GM18505 (cell line): ENCODE measurements around the gene ESPL1.

Source experiments
- ATAC-seq: cut with Tn5 transposase; IDR thresholded peaks from one replicate; pipeline ENCODE4 v1.9.1; 2021; ENCODE audit not compliant: unreplicated experiment
- POLR2A ChIP-seq: IDR thresholded peaks from 4 replicates; pipeline ENCODE4 v1.6.1; 2011; ENCODE audit warnings: borderline replicate concordance; ENCODE audit not compliant: insufficient read depth, insufficient read length; ENCODE audit errors: extremely low read depth

The ESPL1 gene

GRCh38 chr12:53258541-53259539, 9.3 kb upstream of the ESPL1 start:
- no peak for ATAC-seq
- no peak for TF ChIP-seq POLR2A

GRCh38 chr12:53259891-53260290, 8.2 kb upstream of the ESPL1 start:
- TF ChIP-seq POLR2A, result no peak
- ATAC-seq, result no peak

- no peak for ATAC-seq
- TF ChIP-seq POLR2A, result no peak
Measured at GRCh38 chr12:53265783-53266182, 2.3 kb upstream of the ESPL1 start.

- peak; percentile 20 for ATAC-seq
- no peak for TF ChIP-seq POLR2A
Measured at GRCh38 chr12:53267306-53267998, 647 bp upstream of the ESPL1 start.

GRCh38 chr12:53268630-53269562, 797 bp downstream of the ESPL1 start:
- ATAC-seq, result no peak
- no peak for TF ChIP-seq POLR2A

- TF ChIP-seq POLR2A, result no peak
- ATAC-seq, result no peak
Measured at GRCh38 chr12:53274445-53274844, 6.3 kb downstream of the ESPL1 start.

- TF ChIP-seq POLR2A, result no peak
Measured at GRCh38 chr12:53276511-53276910, 8.4 kb downstream of the ESPL1 start.

GRCh38 chr12:53277981-53278380, 9.9 kb downstream of the ESPL1 start:
- ATAC-seq, result no peak
- TF ChIP-seq POLR2A, result no peak

More at GRCh38 chr12:53276511-53276910, 8.4 kb downstream of the ESPL1 start:
- no peak for ATAC-seq

GRCh38 chr12:53279283-53279869, 11.3 kb downstream of the ESPL1 start:
- TF ChIP-seq POLR2A, result no peak
- ATAC-seq, result no peak

GRCh38 chr12:53279888-53280498, 11.9 kb downstream of the ESPL1 start:
- ATAC-seq, result no peak
- TF ChIP-seq POLR2A, result no peak

- no peak for ATAC-seq
- TF ChIP-seq POLR2A, result no peak
Measured at GRCh38 chr12:53286448-53286847, 18.3 kb downstream of the ESPL1 start.

GRCh38 chr12:53287741-53288216, 19.7 kb downstream of the ESPL1 start:
- TF ChIP-seq POLR2A, result no peak
- ATAC-seq, result no peak
